ENCODE data around the gene CCRL2. TPM values are rescaled to one million over a fixed set of nuclear protein-coding genes. Genes with fewer than 3 reads are reported as not detected.

Gene CCRL2
- total and polyA plus RNA-seq, 9 of the 15 experiments (the other 6 are each of a cell fraction or from before 2014, with no cell fraction given), result 3.4 to 5.7 (median 4.0) TPM

GRCh38 chr3:46422617-46423016, 15.6 kb downstream of the CCRL2 start (continued):
- TF ChIP-seq AFF4 (CRISPR knock-in tag; IDR thresholded peaks at IDR 0.05) (no peak), MEIS2 (IDR thresholded peaks at IDR 0.05; ENCODE audit: partially characterized antibody) (peak; percentile 76), SOX6 (IDR thresholded peaks at IDR 0.05) (no peak), CHAMP1 (IDR thresholded peaks at IDR 0.05) (no peak), NFIC (IDR thresholded peaks at IDR 0.05) (no peak), ZZZ3 (IDR thresholded peaks at IDR 0.05) (no peak), SRSF3 (IDR thresholded peaks at IDR 0.05; ENCODE audit: insufficient read depth, low read length) (no peak), MEF2A (IDR thresholded peaks at IDR 0.05; ENCODE audit: control insufficient read depth, low read depth, low read length) (no peak), PKNOX1 (IDR thresholded peaks at IDR 0.05) (peak; percentile 64), HDAC2 (IDR thresholded peaks at IDR 0.05) (0 out of 2 replicates have a peak, but pooled peaks have one; percentile 27), TCF7L2 (IDR thresholded peaks at IDR 0.05; ENCODE audit: low read depth, low read length) (peak; percentile 66; the same call in 1 of the 2 replicates), POLR2A (conservative IDR thresholded peaks at IDR 0.05) (no peak), ATF3 (IDR thresholded peaks at IDR 0.05) (peak; percentile 92), ATF3 (CRISPR knock-in tag; conservative IDR thresholded peaks at IDR 0.05) (peak; percentile 64; the same call in 1 of the 2 replicates), DNMT1 (IDR thresholded peaks at IDR 0.05) (no peak), CBX1 (IDR thresholded peaks at IDR 0.05; ENCODE audit: low read depth) (no peak), FOXA3 (CRISPR knock-in tag; conservative IDR thresholded peaks at IDR 0.05 in 1 of 2, IDR thresholded peaks at IDR 0.05 in 1 of 2) (no peak), HDAC3 (IDR thresholded peaks at IDR 0.05; ENCODE audit: borderline replicate concordance, partially characterized antibody) (no peak), SETDB1 (IDR thresholded peaks at IDR 0.05; ENCODE audit: low read length) (peak; percentile 22), FOS (IDR thresholded peaks at IDR 0.05; ENCODE audit: extremely low read depth, insufficient read length) (peak; percentile 21), ZSCAN29 (IDR thresholded peaks at IDR 0.05) (no peak), ATF4 (CRISPR knock-in tag; IDR thresholded peaks at IDR 0.05) (no peak)
